DMS 273 (cell line): ENCODE measurements around the gene RPS28.
"Not testable (repeated sequence)": the region's sequence is repeated elsewhere in the genome, so short reads cannot be mapped to it uniquely, and the experiment has no call there.

Experiments
- DNase-seq: peaks from one replicate; lab custom pipeline; 2025; ENCODE audit not compliant: unreplicated experiment; lab: John Stamatoyannopoulos, UW

The RPS28 gene

GRCh38 chr19:8340341-8341096 lies 19.2 kb downstream of the RPS28 start:
- DNase-seq: peak; percentile 66

GRCh38 chr19:8341504-8341903 lies 20.2 kb downstream of the RPS28 start:
- not testable (repeated sequence) for DNase-seq

- no peak for DNase-seq
Measured at GRCh38 chr19:8342316-8342683, 21.0 kb downstream of the RPS28 start.

GRCh38 chr19:8342684-8343482 lies 21.6 kb downstream of the RPS28 start, which contains the start of gene KANK3:
Gene KANK3 (minus strand): TSS chr19:8343262. CDS start chr19:8337828, 5,434 bp downstream.
- DNase-seq: peak; percentile 95

GRCh38 chr19:8343483-8343844 lies 22.2 kb downstream of the RPS28 start:
- no peak for DNase-seq

GRCh38 chr19:8349629-8350372 lies 28.5 kb downstream of the RPS28 start:
- not testable (repeated sequence) for DNase-seq

GRCh38 chr19:8352134-8352827 lies 31.0 kb downstream of the RPS28 start:
- peak; percentile 34 for DNase-seq

- DNase-seq: not testable (repeated sequence)
Measured at GRCh38 chr19:8352845-8353244, 31.5 kb downstream of the RPS28 start.

GRCh38 chr19:8355631-8356402 lies 34.5 kb downstream of the RPS28 start:
- no peak for DNase-seq

- no peak for DNase-seq
Measured at GRCh38 chr19:8357007-8357521, 35.8 kb downstream of the RPS28 start.

- no peak for DNase-seq
Measured at GRCh38 chr19:8358948-8359347, 37.7 kb downstream of the RPS28 start.

GRCh38 chr19:8360196-8360595 lies 38.9 kb downstream of the RPS28 start:
- DNase-seq: no peak

- peak; percentile 96 for DNase-seq
Measured at GRCh38 chr19:8361921-8362793, 40.9 kb downstream of the RPS28 start.

- DNase-seq: peak; percentile 72
Measured at GRCh38 chr19:8363803-8364771, 42.8 kb downstream of the RPS28 start, which contains the start of gene ANGPTL4. Gene ANGPTL4 (plus strand): TSS chr19:8364155. CDS start chr19:8364322, 167 bp downstream.

GRCh38 chr19:8366121-8366581 lies 44.9 kb downstream of the RPS28 start:
- no peak for DNase-seq

- peak; percentile 68 for DNase-seq
Measured at GRCh38 chr19:8366961-8367326, 45.6 kb downstream of the RPS28 start.

- peak; percentile 98 for DNase-seq
Measured at GRCh38 chr19:8367327-8368001, 46.2 kb downstream of the RPS28 start.
